ENCODE data around the gene DDX5.
"Not testable (repeated sequence)": the region's sequence is repeated elsewhere in the genome, so short reads cannot be mapped to it uniquely, and the experiment has no call there.

DDX5 gene

DNA sequence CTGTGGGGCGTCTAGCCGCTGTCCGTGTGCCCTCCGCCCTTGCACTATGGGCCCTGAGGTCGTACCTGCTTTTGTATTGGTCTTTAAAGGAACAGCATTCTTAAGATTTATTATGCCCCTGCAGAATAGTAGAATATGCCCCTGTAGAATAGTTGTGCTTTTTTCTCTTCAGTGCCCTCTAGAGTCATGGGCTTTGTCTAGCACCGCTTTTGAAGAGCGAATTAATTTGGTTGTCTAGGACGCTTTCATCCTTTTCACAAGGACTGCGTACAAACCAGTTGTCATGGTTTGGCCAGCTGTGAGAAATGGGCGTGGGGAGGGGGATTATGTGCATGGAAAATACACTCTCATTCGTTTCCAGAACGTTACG is 1.3 kb upstream of the DDX5 start:
- DNase-seq (ENCODE audit: low spot score) = peak; percentile 69

DNA sequence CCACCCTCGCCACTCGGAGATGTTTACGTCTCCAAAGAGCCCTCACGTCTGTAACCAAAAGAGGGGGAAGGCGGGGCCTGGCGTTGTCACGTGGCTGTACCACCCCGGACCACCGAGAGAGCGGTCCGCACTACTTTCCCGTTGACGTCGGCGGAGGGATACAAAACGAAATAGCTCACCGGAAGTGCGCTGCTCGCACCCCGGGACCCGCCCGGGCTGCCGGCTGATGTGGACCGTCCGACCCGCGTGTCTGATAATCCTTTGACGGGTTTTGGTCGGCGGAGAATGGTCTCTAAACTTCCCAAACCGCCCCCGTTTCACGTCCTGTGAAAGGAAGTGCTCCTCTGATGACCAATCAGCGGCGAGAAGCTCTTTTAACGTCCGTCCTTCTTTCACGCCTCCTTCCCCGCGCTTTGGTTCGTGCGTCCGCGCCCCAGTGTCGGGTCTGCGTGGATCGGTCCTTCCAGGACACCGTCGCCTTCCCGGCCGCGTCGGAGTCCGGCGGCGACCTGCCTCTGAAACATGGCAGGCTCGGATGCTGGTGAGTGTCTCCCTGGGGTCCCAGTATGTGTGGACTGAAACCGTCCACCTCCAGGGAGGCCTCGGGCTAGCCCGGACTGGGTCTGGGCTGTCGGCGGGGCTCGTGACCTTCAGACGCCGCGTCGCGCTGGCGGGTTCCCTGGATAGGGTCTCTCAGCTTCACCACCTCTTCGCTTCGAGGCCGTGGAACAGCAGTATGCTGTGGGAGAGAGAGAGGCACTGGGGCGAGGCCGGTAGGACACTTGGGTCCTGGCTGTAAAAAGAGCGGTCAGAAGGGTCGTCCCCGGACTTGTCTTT is 705 bp upstream of the DDX5 start, which contains the start of gene CEP95:
TSS of gene CEP95 (plus strand) at position 402 of the 837 bp plus-strand sequence. CDS start at position 523, 121 bp downstream.
- peak; percentile 94 for DNase-seq (ENCODE audit: low spot score)

DNA sequence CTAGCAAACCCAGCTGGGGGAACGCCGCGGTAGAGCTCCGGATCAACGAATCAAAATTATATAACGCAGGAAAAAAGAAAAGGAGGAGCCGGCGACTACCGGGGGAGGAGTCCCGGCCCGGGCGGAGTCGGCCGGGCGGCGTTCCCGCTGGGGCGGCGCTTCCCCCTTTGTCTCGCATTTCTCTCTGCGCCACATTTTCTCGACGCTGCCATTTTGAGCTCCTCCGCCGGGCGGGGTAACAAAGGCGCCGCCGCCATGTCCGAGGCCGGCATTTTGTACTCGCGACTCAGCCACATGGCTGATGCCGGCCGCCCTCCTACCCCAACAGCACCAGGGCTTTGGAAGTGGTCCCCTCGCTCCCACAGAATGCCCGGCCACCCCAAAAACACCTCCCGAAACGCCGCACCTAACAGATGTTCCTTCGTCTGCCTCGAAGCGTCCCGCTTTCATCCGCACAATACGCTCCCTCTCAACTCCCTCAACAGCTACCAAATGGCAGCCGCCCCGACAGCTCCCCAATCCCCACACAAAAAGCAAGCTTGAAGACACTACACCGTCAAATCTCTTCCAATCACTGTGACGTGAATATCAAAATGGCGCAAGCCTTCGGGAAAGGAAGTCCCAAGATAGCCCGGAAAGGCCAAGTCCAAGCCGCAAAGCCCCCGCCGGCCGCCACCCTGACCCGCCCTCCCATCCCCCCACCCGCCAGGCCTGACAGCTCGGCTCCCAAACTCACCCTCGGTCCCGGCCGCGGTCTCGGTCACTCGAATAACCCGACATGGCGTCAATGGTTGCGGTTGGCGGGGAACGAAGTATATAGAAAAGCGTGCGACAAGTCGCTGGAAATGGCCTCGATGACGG is 519 bp downstream of the DDX5 start:
- DNase-seq (ENCODE audit: low spot score) = peak; percentile 88

DNA sequence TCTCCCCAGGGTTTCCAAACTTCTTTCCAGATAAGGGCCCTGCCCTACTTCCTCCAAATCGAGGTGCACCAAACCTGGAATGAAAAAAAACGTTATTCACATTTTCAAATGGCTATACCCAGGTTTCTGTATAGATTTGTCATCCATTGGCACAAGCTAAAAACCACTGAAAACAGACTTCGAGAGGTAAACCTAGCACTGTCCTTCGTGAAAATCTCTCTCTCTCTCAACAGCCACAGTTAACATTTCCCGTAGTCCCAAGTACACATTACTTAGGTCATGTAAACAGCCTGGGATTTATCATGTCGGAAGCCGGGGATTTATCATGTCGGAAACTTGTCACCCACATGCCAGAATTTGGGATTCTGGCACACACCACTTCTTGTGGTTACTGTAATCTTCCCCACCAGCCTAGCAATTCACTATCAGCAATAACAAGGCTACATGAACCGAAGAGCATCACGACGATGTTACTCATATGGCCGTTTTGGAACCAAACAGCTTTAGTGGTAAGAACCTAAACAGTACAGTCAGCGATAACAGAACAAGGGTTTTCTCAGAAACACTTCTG is 1.2 kb downstream of the DDX5 start:
- DNase-seq (ENCODE audit: low spot score) = no peak

DNA sequence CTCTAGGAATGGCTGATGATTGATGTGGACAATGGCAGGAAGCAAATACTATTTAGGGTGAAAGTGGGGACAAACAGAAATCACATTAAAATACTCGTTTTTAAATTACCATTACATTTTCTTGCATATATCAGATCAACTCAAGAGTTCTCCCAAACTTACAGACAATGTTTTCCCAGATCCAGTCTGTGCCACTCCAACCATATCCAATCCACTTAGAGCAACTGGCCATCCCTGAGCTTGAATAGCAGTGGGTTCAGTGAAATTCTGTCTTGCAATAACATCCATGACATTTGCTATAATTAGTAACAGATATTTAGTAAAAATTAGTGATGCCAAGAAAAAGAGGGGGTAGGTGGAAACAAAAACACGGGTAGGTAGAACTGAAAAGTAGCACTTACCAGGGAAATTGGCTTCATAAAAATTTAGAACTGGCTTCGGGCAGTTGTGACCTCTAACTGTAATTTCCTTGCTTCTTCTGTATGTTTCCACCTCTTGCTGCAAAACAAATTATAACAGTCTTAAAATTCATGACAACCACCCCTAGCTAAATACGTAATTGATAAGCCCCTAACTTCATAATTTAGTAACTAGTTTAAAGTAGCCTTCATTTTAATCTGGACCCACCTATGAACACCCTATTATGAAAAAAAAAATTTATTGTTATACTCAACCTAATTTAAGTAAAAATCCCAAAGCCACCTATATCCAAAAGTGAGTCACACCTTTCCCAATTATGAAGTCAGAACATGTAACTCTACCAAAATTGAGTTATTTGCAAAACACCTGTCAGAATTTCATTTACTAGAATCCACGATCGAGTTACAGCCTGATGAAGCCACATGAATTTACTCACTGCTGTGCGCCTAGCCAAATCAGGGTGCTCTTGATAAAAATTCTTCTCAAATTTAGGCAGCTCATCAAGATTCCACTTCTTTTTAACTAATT is 2.0 kb downstream of the DDX5 start:
- no peak for DNase-seq (ENCODE audit: low spot score)

DNA sequence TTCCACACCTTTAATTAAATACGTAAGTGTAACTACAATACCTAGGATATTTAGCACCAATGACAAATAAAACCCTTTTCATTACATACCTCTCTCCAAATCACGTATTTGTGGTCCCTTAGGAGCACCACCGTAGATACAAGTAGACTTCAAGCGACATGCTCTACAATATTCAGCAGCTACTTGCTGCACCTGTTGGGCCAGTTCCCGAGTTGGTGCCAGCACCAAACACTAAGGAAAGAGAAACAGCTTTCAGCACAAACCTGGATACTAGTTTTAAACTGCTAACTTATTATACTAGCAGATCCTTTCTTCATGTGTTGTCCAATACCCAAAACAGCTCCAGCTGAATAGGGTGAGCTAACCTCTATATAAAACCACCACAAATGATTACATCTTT is 2.7 kb downstream of the DDX5 start:
- DNase-seq (ENCODE audit: low spot score) = no peak

DNA sequence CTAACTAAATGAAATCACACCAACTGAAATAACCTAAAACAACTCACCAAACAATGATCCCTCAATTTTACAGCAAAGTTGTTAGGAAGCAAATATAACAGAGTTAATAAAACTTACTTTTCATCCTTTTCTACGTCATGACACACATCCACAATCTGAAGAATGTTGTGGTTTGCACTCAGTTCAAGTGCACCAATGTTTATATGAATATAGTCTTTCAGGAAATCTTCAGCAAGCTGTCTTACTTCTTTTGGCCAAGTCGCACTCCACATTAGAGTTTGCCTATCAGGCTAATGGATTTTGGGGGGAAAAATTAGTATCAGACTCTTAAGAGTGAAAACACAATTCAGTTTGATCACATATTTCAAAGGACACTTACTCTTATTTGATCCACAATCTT is 3.3 kb downstream of the DDX5 start:
- no peak for DNase-seq (ENCODE audit: low spot score)

DNA sequence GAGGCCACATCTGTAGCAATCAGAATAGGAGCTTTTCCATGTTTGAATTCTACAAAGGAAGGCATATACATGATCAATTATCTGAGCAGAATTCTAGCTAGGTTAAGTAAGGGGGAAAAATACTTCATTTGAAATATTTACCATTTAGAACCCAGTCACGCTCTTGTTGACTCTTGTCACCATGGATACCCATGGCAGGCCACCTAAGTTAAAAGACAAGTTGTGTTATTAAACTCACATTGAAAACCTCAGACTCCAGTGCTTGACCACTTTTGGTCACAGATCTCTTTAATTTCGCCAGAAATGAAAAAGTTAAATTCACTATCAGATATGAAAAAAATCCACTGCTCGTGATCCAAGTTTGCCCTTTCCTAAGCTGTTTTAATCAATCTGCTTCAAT is 4.1 kb downstream of the DDX5 start:
- DNase-seq (ENCODE audit: low spot score) = no peak

DNA sequence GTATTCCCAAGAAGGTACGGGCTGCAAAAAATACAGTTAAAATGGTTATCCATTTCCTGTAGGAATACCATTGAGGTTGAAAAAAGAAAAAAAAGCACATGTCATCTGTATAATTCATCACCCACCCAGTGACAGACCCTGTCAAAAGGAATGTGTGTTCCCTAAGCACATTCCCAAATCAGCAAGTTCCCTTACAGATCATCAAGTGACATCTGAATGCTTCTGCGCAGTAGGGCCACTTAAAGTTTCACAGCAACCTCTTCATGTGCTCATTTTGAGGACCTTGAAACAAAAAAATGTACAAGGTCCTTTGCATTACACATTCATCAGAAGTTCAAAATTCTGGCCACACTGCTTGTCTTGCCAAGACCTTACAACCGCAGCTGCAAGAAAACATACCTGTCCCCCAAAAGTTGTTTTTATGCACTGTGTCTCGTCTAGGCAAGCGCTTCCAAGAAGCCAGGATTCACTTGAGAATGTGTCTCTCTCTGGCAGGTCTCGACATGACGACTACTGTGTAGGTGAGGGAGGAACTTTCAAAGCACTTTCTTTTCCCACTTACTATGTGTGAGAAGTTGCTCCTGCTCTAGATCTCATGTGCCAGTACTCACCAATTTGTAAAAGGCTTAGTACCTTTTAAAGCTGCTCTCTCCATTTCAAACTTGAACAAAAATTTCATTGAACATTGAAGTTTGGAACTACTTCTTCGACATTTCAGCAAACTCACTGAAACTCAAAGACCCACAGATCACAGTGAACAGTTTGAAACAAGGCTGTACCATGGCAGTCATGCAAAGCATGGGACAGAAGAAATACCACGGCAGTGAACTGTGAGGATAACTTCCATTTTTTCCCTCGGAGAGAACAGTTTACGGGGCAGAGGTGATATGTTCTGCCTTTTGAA is 5.0 kb downstream of the DDX5 start:
- DNase-seq (ENCODE audit: low spot score) = no peak

DNA sequence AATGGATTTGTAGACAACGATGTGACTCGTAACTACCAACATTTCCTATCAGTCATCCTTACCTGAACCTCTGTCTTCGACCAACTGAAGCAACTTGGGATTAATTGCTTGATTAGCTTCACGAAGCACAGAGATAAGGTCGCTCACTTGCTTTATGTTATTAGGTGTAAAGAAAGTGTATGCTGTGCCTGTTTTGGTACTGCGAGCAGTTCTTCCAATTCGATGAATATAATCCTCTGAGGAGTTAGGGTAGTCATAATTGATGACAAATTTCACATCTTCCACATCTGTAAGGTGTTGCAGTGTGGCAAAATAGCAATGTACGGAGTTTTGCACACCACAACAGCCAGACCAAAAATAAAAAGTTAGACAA is 5.6 kb downstream of the DDX5 start:
- no peak for DNase-seq (ENCODE audit: low spot score)

DNA sequence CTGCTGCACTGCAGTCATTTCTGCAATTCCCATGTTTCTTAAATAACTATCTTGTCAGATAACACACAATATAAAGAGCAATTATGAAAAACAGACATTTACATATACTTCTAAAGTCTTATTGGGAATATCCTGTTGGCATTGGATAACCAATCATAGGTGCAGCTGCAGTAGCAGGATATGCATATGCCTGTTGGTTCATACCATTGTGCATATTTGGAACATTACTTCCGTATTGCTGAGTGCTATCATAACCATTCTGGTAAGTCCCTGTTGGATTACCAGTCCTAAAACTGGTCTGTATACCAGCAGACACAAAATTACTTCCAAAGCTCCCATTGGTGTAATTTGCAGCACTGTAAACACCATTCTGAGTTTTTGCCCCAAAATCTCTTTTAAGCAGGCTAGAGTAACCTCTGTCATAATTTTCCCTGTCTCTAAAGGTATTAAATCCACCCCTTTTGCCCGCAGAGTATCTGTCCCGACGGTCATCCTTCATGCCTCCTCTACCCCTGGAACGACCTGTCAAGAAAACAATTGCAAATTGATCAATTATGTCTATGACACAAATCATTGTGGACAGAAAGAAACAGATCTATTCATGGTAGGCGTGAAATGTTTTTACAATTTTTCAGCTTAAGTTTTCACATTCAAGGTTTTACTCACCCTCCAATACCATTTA is 6.1 kb downstream of the DDX5 start:
- DNase-seq (ENCODE audit: low spot score) = no peak

DNA sequence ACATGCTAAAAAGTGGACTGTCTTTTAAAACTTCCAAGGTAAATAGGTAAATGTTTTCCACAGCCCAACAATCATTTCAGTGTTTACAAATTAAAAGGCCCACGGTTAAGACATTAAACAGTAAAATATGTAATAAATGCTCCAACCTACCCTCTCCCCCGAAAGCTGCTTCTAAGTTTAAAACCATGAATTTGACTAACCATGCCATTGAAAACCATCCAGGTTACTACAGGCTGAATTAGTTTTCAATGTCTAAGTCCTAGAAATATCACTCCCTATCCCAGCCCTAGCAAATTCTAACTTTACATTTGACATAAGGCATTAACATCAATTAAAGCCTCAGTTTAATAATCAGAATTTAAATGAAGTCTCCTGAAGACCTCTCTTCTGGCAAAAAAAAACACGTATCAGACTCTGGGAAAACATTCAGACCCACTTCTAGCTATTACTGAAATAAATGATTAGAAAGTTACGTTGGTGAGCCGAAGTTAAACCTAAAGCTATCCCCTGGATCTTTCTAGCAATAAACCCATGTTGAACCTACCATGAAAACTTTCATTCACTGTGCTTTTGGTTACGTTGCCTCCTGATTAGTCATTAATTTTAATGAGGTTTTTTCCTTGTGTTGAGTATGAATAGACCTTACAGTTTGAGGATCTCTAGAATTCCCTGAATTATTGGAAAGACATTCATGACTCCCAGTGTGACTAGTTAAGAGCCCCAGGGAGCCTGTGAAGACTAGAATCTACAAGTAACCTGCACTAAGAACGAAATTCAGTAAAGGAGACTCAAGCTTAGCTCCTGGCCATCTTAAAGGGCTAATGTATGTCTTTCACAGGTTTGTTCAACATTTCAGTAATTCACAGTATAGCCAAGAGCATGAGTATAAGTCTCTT is 7.5 kb downstream of the DDX5 start:
- no peak for DNase-seq (ENCODE audit: low spot score)

DNA sequence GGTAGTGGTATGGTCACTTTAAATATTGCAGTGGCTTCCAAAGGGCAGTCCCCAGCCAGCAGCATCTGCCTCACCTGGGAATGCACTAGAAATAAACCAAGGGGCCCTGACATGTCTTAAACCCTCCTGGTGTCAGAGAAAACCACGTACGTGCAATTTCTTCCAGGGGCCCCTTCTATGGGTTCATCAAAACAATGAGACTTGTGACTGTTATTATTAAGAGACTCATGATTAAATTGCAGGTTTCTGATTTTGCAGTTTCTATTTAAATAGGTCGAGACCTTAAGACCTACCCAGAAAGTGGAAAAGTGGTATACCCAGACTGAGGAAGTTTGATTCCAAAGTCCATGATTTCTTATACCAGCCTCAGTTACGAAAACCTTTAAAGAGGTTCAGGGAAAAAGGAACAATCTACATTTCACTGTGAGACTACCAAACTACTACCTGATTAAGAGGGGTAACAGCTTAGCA is 8.5 kb downstream of the DDX5 start:
- no peak for DNase-seq (ENCODE audit: low spot score)

DNA sequence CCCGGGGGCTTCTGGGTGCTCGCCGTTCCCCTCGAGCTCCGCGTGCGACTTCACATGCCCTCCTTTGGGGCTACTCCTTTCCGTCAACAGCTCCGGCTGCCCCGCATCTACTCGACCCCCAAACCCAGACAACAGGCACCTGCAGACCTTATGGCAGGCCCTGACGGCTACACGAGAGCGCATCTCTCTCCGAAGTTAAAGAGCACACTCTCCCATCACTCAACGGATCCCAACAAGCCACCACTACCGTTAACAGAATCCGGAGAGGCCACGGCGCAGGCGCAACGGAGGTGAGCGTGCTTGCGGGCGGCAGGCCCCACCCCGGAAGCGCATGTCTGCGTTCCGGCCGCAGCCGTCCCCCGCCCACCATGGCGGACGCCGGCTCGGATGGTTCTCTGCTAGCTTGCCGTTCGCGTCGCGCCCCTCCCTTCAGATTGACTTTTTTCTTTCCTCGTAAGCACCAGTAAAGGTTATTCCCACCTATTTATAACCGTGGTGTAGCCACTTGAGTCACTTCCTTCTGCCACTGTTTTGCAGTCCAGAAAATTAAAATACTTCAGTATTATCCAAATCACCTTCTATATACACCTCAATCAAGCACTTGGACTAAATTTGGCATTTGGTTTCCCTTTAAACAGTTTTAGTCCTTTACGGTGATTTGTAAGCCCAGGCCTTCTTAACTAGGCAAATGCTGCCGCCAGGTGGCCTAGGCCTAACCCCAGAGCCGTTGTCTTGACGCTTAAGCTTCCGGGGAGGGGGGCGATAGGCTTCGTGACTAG is 9.1 kb downstream of the DDX5 start, which contains the start of gene POLG2:
TSS of gene POLG2 (minus strand) at position 269 of the 779 bp plus-strand sequence. CDS start at position 183, 86 bp downstream.
- peak; percentile 98 for DNase-seq (ENCODE audit: low spot score)

DNA sequence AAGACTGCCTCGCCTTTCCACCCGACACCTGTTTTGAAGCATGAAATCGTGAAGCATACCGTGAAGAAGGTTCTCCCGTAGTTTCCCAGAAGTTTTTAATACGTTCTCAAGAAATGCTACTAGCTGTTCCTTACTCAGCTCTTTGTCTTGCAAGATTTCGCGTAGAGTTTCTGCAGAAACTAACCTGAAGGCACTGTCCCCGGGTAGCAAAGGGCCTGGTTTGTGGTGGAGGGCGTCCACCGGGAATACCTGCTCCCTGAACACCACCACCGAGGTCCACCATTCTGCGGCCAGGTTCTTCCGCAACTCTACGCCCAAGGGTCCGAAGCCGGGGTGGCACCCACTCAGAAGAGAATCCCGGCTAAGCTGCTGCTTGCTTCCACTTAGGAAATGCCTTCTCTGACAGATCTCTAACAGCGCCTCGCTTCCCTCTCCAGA is 9.7 kb downstream of the DDX5 start:
- DNase-seq (ENCODE audit: low spot score) = no peak

DNA sequence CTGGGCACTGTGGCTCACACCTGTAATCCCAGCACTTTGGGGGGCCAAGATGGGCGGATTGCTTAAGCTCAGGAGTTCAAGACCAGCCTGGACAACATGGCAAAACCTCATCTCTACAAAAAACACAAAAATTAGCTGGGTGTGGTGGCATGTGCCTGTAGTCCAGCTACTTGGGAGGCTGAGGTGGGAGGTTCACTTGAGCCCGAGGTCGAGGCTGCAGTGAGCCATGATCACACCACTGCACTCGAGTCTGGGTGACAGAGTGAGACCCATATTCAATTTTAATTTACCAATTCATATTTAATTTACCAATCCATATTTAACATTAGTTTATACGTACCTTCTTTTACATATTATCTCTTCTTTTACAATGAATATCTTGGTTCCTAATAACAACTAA is 10.8 kb downstream of the DDX5 start:
- not testable (repeated sequence) for DNase-seq (ENCODE audit: low spot score)

DNA sequence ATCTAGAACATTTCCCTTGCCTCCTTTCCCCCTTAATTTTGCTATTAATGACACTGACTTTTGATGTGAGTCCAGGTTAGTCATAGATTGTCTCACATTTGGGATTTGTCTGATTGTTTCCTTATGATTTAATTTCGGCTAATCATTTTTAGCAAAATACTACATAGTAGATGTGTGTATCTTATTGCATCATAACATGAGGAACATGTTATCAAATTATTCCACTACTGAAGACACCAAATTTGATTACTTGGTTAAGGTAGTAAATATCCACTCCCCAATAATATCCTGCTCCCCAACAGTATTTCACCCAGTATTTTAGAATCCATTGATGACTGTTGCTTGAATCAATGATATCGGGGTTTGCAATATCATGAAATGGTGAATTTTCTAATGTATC is 12.0 kb downstream of the DDX5 start:
- no peak for DNase-seq (ENCODE audit: low spot score)
